H9 (cell line): Measurements from ENCODE around the gene RNF40. TPM values are rescaled to one million over a fixed set of nuclear protein-coding genes. Genes with fewer than 3 reads are reported as not detected.

ENCODE experiments used
- DNase-seq: peaks from one replicate; pipeline ENCODE4 v3.0.0-alpha.2; 2017
- H2AFZ ChIP-seq: one replicate; pipeline ENCODE4 v1.6.1; 2013; ENCODE audit warnings: mild to moderate bottlenecking, low read length, control low read depth, moderate library complexity
- H2AK5ac ChIP-seq: 2 replicates; pipeline ENCODE4 v1.6.1; 2013; ENCODE audit warnings: low read length, control low read depth, mixed read lengths; ENCODE audit not compliant: insufficient read length
- H2BK120ac ChIP-seq: one replicate; pipeline ENCODE4 v1.6.1; 2013; ENCODE audit warnings: low read depth, mild to moderate bottlenecking, low read length, control low read depth, inconsistent platforms; ENCODE audit not compliant: poor library complexity, severe bottlenecking
- H2BK12ac ChIP-seq: 2 replicates; pipeline ENCODE4 v1.6.1; 2013; ENCODE audit warnings: low read length, control low read depth, mixed read lengths, low read depth; ENCODE audit not compliant: insufficient read length
- H2BK15ac ChIP-seq: 2 replicates; pipeline ENCODE4 v1.6.1; 2013; ENCODE audit warnings: low read depth, low read length, control low read depth
- H2BK20ac ChIP-seq: one replicate; pipeline ENCODE4 v1.6.1; 2013; ENCODE audit warnings: low read depth, mild to moderate bottlenecking, low read length, control low read depth, inconsistent platforms; ENCODE audit not compliant: poor library complexity, severe bottlenecking
- H2BK5ac ChIP-seq: 2 replicates; pipeline ENCODE4 v1.6.1; 2013; ENCODE audit warnings: low read length, control low read depth, mixed read lengths; ENCODE audit not compliant: insufficient read length
- H3K14ac ChIP-seq: 2 replicates; pipeline ENCODE4 v1.6.1; 2013; ENCODE audit warnings: low read length, control low read depth; ENCODE audit not compliant: insufficient read depth
- H3K18ac ChIP-seq: 2 replicates; pipeline ENCODE4 v1.6.1; 2013; ENCODE audit warnings: low read depth, mild to moderate bottlenecking, mixed read lengths, low read length, control low read depth; ENCODE audit not compliant: insufficient read length
- H3K23ac ChIP-seq: 2 replicates; pipeline ENCODE4 v1.6.1; 2013; ENCODE audit warnings: low read length, control low read depth, mixed read lengths, low read depth; ENCODE audit not compliant: insufficient read length
- H3K23me2 ChIP-seq: 2 replicates; pipeline ENCODE4 v1.6.1; 2013; ENCODE audit warnings: low read depth, mild to moderate bottlenecking, mixed read lengths, low read length, control low read depth; ENCODE audit not compliant: insufficient read length, poor library complexity, severe bottlenecking
- H3K27ac ChIP-seq: 2 replicates; pipeline ENCODE4 v1.5.1; 2013; ENCODE audit warnings: low read length, control low read depth, mixed read lengths, low read depth; ENCODE audit not compliant: insufficient read length
- H3K27me3 ChIP-seq: 2 replicates; pipeline ENCODE4 v1.6.1; 2013; ENCODE audit warnings: low read length, control low read depth, inconsistent platforms; ENCODE audit not compliant: insufficient read depth
- H3K4ac ChIP-seq: 2 replicates; pipeline ENCODE4 v1.6.1; 2013; ENCODE audit warnings: low read depth, mild to moderate bottlenecking, control low read depth, inconsistent platforms, low read length, moderate library complexity
- H3K4me1 ChIP-seq: 2 replicates; pipeline ENCODE4 v1.6.1; 2013; ENCODE audit warnings: low read length, control low read depth, inconsistent platforms; ENCODE audit not compliant: insufficient read depth
- H3K4me2 ChIP-seq: 2 replicates; pipeline ENCODE4 v1.6.1; 2013; ENCODE audit warnings: low read length, control low read depth, mixed read lengths; ENCODE audit not compliant: insufficient read length, insufficient read depth
- H3K56ac ChIP-seq: 2 replicates; pipeline ENCODE4 v1.6.1; 2013; ENCODE audit warnings: low read depth, mild to moderate bottlenecking, mixed read lengths, low read length, control low read depth; ENCODE audit not compliant: insufficient read length
- H3K79me1 ChIP-seq: 2 replicates; pipeline ENCODE4 v1.6.1; 2013; ENCODE audit warnings: low read depth, mild to moderate bottlenecking, moderate library complexity, low read length, control low read depth, inconsistent platforms; ENCODE audit not compliant: insufficient read depth, poor library complexity, severe bottlenecking
- H3K79me2 ChIP-seq: 2 replicates; pipeline ENCODE4 v1.6.1; 2013; ENCODE audit warnings: low read length, control low read depth, inconsistent platforms; ENCODE audit not compliant: insufficient read depth
- H3K9ac ChIP-seq: 2 replicates; pipeline ENCODE4 v1.6.1; 2013; ENCODE audit warnings: low read length, control low read depth, mixed read lengths; ENCODE audit not compliant: insufficient read length; ENCODE audit errors: extremely low read depth
- H3K9me3 ChIP-seq: one replicate; pipeline ENCODE4 v1.6.1; 2013; ENCODE audit warnings: low read depth, low read length, inconsistent platforms; ENCODE audit not compliant: control insufficient read depth
- H3T11ph ChIP-seq: one replicate; pipeline ENCODE4 v1.6.1; 2013; ENCODE audit warnings: mild to moderate bottlenecking, low read length, control low read depth, inconsistent platforms
- H4K20me1 ChIP-seq: one replicate; pipeline ENCODE4 v1.6.1; 2013; ENCODE audit not compliant: control insufficient read depth, insufficient read length, insufficient read depth
- H4K5ac ChIP-seq: 2 replicates; pipeline ENCODE4 v1.6.1; 2013; ENCODE audit warnings: low read depth, mild to moderate bottlenecking, mixed read lengths, low read length, control low read depth; ENCODE audit not compliant: insufficient read length
- H4K8ac ChIP-seq: replicated peaks from 2 replicates; pipeline ENCODE4 v1.6.1; 2013; ENCODE audit warnings: low read length, control low read depth, mixed read lengths, low read depth; ENCODE audit not compliant: insufficient read length
- H4K91ac ChIP-seq: 2 replicates; pipeline ENCODE4 v1.6.1; 2013; ENCODE audit warnings: low read depth, mild to moderate bottlenecking, moderate library complexity, mixed read lengths, low read length, control low read depth; ENCODE audit not compliant: insufficient read length
- H3K27ac Mint-ChIP-seq, 3 experiments: 2 replicates in 2 of 3; 3 replicates in 1 of 3; pipeline ENCODE4 v1.8.0; 2020 to 2021; ENCODE audit warnings: mixed read lengths in 3 of 3, mild to moderate bottlenecking in 1 of 3, moderate library complexity in 1 of 3
- H3K27me3 Mint-ChIP-seq: 2 replicates; pipeline ENCODE4 v1.8.0; 2021; ENCODE audit warnings: low read depth, mild to moderate bottlenecking, moderate library complexity, mixed read lengths
- H3K36me3 Mint-ChIP-seq, 3 experiments: 2 replicates in 2 of 3; 3 replicates in 1 of 3; pipeline ENCODE4 v1.8.0; 2020 to 2021; ENCODE audit warnings: low read depth in 3 of 3, mixed read lengths in 3 of 3; ENCODE audit not compliant: insufficient read depth in 1 of 3
- H3K4me1 Mint-ChIP-seq, 2 experiments: 2 replicates each; pipeline ENCODE4 v1.8.0; 2020; ENCODE audit warnings: mixed read lengths in 2 of 2
- H3K4me3 Mint-ChIP-seq, 2 experiments: 2 replicates in 1 of 2; 3 replicates in 1 of 2; pipeline ENCODE4 v1.8.0; 2020 to 2021; ENCODE audit warnings: mild to moderate bottlenecking in 2 of 2, mixed read lengths in 2 of 2, moderate library complexity in 1 of 2
- H3K9me3 Mint-ChIP-seq, 2 experiments: 2 replicates in 1 of 2; 3 replicates in 1 of 2; pipeline ENCODE4 v1.8.0; 2020; ENCODE audit warnings: mild to moderate bottlenecking in 2 of 2, mixed read lengths in 2 of 2, moderate library complexity in 1 of 2
- CTCF ChIP-seq: fragments of 200-600 bp; sonication (generic); conservative IDR thresholded peaks from 3 replicates; pipeline ENCODE4 v1.8.0; 2021; ENCODE audit warnings: antibody characterized with exemption, mild to moderate bottlenecking
- WGBS: extraction: QIAGEN DNeasy Blood & Tissue Kit; methylation state at CpG from one replicate; pipeline ENCODE4 v1.1.7; 2013; ENCODE audit warnings: missing lambda C conversion rate, low lambda C conversion rate, mixed read lengths; ENCODE audit not compliant: insufficient read length; ENCODE audit errors: extremely low coverage; 5-methylcytosine and 5-hydroxymethylcytosine counted together
- total RNA-seq: library from RNA; stranded (reverse); gene quantifications from 2 replicates; pipeline ENCODE4 v1.2.1, GENCODE V29; 2021

RNF40 gene
- total RNA-seq, 1 experiment from 2014 or later: 103 TPM

GRCh38 chr16:30769379-30770089, 7.4 kb downstream of the RNF40 start:
- H2BK120ac ChIP-seq: no peak overlapping the region
- no peak overlapping the region for H3T11ph ChIP-seq
- H2BK15ac ChIP-seq: no peak overlapping the region
- no peaks in the 10 kb centered on the region for H3K9me3 ChIP-seq
- H2BK5ac ChIP-seq: no peak overlapping the region
- no peaks in the 10 kb centered on the region for H3K23me2 ChIP-seq
- H2AK5ac ChIP-seq: no peak overlapping the region
- H4K20me1 ChIP-seq: no peaks in the 10 kb centered on the region
- no peaks in the 10 kb centered on the region for H3K79me1 ChIP-seq
- no peak overlapping the region for H4K91ac ChIP-seq
- H3K27ac Mint-ChIP-seq: no peak overlapping the region
- no peak for DNase-seq
- H3K14ac ChIP-seq: no peak overlapping the region
- no peak overlapping the region for H3K9ac ChIP-seq
- H4K8ac ChIP-seq: no peak overlapping the region
- H2BK20ac ChIP-seq: no peak overlapping the region
- H3K27ac ChIP-seq: no peak overlapping the region
- no peak overlapping the region for H3K4me2 ChIP-seq
- H3K56ac ChIP-seq: no peak overlapping the region
- no peaks in the 10 kb centered on the region; a peak in 1 of 4 replicates for H3K4me1 Mint-ChIP-seq
- no peak overlapping the region for H3K4me3 Mint-ChIP-seq
- H3K27me3 ChIP-seq: no peaks in the 10 kb centered on the region
- H3K36me3 Mint-ChIP-seq: peaks cover 59 to 99% (median 87%) of the 10 kb centered on the region in 3 experiments
- WGBS: no CpG with 5 or more reads among the region's 17 CpGs
- H3K23ac ChIP-seq: no peak overlapping the region
- H3K18ac ChIP-seq: no peak overlapping the region
- H4K5ac ChIP-seq: no peak overlapping the region
- no peak for TF ChIP-seq CTCF
- no peaks in the 10 kb centered on the region for H3K79me2 ChIP-seq
- no peaks in the 10 kb centered on the region for H3K9me3 Mint-ChIP-seq
- no peaks in the 10 kb centered on the region for H3K27me3 Mint-ChIP-seq
- H3K4ac ChIP-seq: no peak overlapping the region
- no peak overlapping the region for H2AFZ ChIP-seq
- no peaks in the 10 kb centered on the region for H3K4me1 ChIP-seq
- H2BK12ac ChIP-seq: no peak overlapping the region
